ENCODE data around the gene MPV17. TPM values are rescaled to one million over a fixed set of nuclear protein-coding genes. Genes with fewer than 3 reads are reported as not detected.

Gene MPV17
- total RNA-seq, 1 experiment from 2014 or later, result 59.4 TPM

DNA sequence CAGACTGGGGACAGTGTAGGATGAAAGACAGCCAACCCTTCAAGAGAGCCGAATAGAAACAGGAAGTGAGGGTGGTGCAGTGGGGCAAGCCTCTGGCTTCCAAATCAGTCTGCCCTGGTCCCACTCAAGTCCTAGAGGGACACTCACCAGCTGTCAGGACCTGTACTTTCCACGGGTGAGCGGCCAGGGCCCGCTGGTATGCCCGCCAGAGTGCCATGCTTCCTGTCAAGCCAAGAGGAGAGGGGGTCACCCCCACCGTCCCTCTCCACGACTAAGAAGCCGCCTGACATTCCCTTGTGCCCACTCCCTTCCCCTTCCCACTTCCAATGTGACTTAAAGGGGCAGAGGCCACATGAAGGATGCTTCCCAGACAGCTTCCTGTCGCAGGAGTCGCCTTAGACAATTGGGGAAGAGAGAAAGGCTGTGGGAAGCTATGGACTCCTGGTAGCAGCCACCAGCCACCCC lies 564 bp downstream of the MPV17 start:
- Mint-ChIP-seq H3K4me1 (peaks cover 13 to 19% of the 10 kb centered on the region in 2 experiments), H3K27me3 (ENCODE audit: low read depth) (no peaks in the 10 kb centered on the region), H3K27ac (peak overlapping the region in 2 of 3 experiments; percentile 98 to 99; a peak in 4 of 7 replicates), H3K4me3 (peak overlapping the region; percentile 87 to 98), H3K36me3 (ENCODE audit: insufficient read depth in 1 of 3, low read depth in 3 of 3) (peaks cover 9 to 21% (median 18%) of the 10 kb centered on the region in 3 experiments), H3K9me3 (peaks cover 0 to 2% of the 10 kb centered on the region in 2 experiments; a peak in 2 of 5 replicates)
- no peak overlapping the region for H2AK5ac ChIP-seq (ENCODE audit: insufficient read length, low read length)
- H3K79me1 ChIP-seq (ENCODE audit: insufficient read depth, low read depth, low read length, poor library complexity, severe bottlenecking), result no peaks in the 10 kb centered on the region
- H3K27me3 ChIP-seq (ENCODE audit: insufficient read depth, low read length), result no peaks in the 10 kb centered on the region
- no peak overlapping the region for H3T11ph ChIP-seq (ENCODE audit: low read length)
- H3K14ac ChIP-seq (ENCODE audit: insufficient read depth, low read length), result peak overlapping the region; percentile 25; the same call in 1 of the 2 replicates
- peak overlapping the region; percentile 93 for H3K9ac ChIP-seq (ENCODE audit: extremely low read depth, insufficient read length, low read length)
- H3K4ac ChIP-seq (ENCODE audit: low read depth, low read length), result no peak overlapping the region
- H3K9me3 ChIP-seq (ENCODE audit: control insufficient read depth, low read depth, low read length), result no peaks in the 10 kb centered on the region
- peak overlapping the region; percentile 98 for H3K4me2 ChIP-seq (ENCODE audit: insufficient read depth, insufficient read length, low read length)
- no peak overlapping the region for H2BK20ac ChIP-seq (ENCODE audit: low read depth, low read length, poor library complexity, severe bottlenecking)
- H4K5ac ChIP-seq (ENCODE audit: insufficient read length, low read depth, low read length), result no peak overlapping the region
- no peak overlapping the region for H2BK15ac ChIP-seq (ENCODE audit: low read depth, low read length)
- H3K23ac ChIP-seq (ENCODE audit: insufficient read length, low read depth, low read length), result no peak overlapping the region
- WGBS (ENCODE audit: extremely low coverage, insufficient read length, low lambda C conversion rate), result no CpG with 5 or more reads among the region's 10 CpGs
- no peak overlapping the region for H4K8ac ChIP-seq (replicated peaks; ENCODE audit: insufficient read length, low read depth, low read length)
- H2BK5ac ChIP-seq (ENCODE audit: insufficient read length, low read length), result no peak overlapping the region
- H2BK12ac ChIP-seq (ENCODE audit: insufficient read length, low read depth, low read length), result no peak overlapping the region
- no peak overlapping the region for H2BK120ac ChIP-seq (ENCODE audit: low read depth, low read length, poor library complexity, severe bottlenecking)
- no peaks in the 10 kb centered on the region for H3K79me2 ChIP-seq (ENCODE audit: insufficient read depth, low read length)
- H3K56ac ChIP-seq (ENCODE audit: insufficient read length, low read depth, low read length), result no peak overlapping the region
- TF ChIP-seq, protein P1, sequence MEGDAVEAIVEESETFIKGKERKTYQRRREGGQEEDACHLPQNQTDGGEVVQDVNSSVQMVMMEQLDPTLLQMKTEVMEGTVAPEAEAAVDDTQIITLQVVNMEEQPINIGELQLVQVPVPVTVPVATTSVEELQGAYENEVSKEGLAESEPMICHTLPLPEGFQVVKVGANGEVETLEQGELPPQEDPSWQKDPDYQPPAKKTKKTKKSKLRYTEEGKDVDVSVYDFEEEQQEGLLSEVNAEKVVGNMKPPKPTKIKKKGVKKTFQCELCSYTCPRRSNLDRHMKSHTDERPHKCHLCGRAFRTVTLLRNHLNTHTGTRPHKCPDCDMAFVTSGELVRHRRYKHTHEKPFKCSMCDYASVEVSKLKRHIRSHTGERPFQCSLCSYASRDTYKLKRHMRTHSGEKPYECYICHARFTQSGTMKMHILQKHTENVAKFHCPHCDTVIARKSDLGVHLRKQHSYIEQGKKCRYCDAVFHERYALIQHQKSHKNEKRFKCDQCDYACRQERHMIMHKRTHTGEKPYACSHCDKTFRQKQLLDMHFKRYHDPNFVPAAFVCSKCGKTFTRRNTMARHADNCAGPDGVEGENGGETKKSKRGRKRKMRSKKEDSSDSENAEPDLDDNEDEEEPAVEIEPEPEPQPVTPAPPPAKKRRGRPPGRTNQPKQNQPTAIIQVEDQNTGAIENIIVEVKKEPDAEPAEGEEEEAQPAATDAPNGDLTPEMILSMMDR (conservative IDR thresholded peaks at IDR 0.05), result no peak
- no peak for DNase-seq
- H3K23me2 ChIP-seq (ENCODE audit: insufficient read length, low read depth, low read length, poor library complexity, severe bottlenecking), result peaks cover 10% of the 10 kb centered on the region
- H2AFZ ChIP-seq (ENCODE audit: low read length), result no peak overlapping the region
- H4K20me1 ChIP-seq (ENCODE audit: control insufficient read depth, insufficient read depth, insufficient read length), result no peaks in the 10 kb centered on the region
- H4K91ac ChIP-seq (ENCODE audit: insufficient read length, low read depth, low read length), result no peak overlapping the region
- 0 out of 2 replicates have a peak, but pooled peaks cover 2% of the 10 kb centered on the region for H3K4me1 ChIP-seq (ENCODE audit: insufficient read depth, low read length)
- peak overlapping the region; percentile 1 for H3K18ac ChIP-seq (ENCODE audit: insufficient read length, low read depth, low read length)
- no peak overlapping the region for H3K27ac ChIP-seq (ENCODE audit: insufficient read length, low read depth, low read length)
